NCI-H526 (cell line): ENCODE results near the gene RAI1.
A peak's percentile ranks its signal among the peaks of the same experiment; 100 is the strongest.

Experiments
- DNase-seq, 2 experiments: peaks; one replicate each; lab custom pipeline; 2025; lab: John Stamatoyannopoulos, UW

Gene RAI1

DNA sequence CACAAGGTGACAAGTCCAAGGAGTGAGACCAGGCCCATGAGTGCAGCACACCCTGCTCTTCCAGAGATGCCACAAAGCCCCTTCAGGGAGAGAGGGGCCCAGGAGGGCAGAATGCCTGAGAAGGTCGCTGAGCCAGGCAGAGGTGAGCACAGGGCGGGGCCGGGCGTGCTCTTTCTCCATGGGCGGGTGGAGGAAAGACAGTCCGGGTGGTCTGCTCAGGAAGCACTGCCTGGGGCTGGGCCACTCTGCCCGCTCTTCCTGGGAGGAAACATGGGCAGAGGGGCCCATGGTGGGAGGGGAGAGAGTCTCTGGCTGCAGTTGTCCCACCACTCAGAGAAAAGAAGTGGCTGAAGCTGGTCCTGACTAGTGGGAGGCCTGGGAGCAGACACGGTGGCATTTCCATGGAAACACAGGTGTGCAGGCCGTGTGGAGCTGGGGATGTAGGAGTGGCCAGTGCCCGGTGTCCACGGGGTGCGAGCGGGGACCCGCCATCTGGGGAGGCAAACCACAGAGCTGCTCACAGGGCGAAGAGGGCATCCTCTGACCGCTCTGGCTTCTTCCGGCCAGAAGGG, 165.9 kb downstream of the RAI1 start:
- DNase-seq, result no peak

DNA sequence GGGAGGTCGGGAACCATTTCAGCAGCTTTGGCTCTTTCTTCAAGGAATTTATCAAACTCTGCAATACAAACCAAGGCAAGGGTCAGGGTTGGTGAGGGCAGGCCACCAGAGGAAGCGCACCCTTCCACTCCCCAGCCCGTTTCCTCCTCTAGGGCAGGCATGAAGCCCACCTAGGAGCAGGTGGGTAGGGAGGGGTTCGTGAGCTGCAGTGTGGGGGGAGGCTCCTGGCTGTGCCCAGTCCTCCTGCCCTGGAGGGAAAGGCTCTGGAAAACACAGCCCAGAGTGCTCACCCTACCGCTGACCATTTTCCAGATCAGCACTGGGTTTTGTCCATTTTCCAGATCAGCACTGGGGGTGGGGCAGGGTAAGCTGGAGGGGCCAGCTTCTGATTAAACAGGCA, 166.5 kb downstream of the RAI1 start:
- no peak for DNase-seq

- DNase-seq, result no peak
Measured at GRCh38 chr17:17848311-17849082, 167.2 kb downstream of the RAI1 start.

GRCh38 chr17:17849147-17849820, 168.0 kb downstream of the RAI1 start:
- no peak for DNase-seq

DNA sequence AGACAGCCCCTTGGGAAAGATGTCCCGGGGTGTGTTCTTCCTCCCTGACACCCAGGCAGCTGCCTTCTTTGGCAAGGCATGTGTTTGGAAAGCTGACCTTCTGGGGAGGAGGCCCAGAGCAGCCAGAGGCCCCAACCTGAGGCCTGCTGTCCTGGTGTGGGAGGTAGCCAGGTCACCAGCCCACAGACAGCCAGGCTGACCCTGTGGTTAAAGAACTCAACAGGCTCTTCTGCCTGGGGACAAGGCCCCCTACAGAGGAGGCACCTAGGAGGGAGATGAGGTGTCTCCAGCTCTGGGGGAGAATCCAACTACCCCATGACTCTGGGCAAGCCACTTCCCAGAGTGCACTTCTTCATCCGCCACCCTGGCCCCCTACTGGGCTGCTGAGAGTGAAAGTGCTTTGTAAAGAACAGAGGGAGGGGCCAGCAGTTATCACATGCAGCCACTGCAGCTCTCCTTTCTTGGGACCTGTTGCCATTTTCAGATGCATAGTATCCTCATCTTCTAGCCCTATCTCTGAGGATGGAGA, 168.7 kb downstream of the RAI1 start:
- no peak for DNase-seq

DNA sequence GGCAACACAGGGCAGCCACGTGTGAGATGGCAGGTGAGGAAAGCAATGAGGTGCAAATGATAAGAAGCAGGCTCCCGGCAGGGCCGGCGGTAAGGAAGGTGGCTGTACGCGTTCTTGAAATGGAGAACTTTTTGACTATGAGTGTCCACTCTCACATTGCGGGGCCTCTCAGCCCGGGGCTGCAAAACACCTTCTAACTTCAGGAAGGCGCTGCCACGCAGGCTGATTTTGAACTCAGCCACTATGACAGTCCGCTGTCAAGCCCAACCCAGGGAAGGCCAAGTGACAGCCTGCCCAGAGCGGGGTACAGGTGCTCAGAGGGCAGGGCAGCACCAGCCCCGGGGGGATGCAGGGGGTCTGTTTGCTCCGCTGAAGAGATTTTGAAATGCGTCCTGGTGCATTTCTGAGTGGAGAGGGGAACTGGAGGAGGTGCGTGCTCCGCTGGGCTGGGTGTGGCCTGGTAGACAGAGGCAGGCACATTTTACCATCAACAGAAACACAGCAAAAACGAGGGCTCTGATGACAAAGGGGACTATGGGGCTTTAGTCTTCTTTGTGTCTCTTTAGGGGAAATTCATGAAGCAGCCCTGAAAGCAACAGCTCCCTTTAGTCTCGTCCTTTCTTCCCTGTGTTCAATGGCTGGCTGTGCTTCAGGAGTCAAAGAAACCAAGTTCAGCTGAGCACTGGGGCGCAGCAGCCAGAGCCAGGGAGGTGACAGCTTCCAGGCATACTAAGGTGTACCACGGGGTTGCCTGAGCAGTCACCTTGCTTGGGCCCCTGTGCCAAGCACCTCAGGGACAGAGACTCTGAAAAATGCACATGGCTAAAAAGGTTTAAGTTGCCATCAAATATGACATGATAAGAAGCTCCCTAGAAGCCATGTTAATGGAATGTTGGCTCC, 170.1 kb downstream of the RAI1 start:
- no peak for DNase-seq

GRCh38 chr17:17852930-17853329, 171.7 kb downstream of the RAI1 start:
- DNase-seq, result no peak

- DNase-seq, result no peak
Measured at GRCh38 chr17:17853811-17854447, 172.7 kb downstream of the RAI1 start.

DNA sequence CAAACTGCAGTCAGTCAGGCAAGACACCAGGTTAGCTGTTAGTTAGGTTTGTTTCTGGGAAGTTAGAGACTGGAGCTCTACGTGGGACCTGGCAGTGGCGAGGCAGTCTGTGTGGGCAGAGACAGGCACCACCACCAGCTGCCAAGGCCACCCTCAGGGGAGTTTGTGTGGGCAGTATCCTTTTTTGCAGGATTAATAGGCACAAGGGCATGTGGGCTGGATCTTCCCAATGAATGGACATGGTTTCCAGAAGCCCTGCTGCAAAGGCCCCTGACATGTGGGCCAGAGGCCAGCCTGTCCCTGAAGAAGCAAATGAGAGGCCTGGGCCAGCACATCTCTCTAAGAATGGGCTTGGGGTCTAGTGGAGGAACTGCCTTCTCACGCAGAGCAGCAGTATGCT, 174.7 kb downstream of the RAI1 start:
- no peak for DNase-seq

DNA sequence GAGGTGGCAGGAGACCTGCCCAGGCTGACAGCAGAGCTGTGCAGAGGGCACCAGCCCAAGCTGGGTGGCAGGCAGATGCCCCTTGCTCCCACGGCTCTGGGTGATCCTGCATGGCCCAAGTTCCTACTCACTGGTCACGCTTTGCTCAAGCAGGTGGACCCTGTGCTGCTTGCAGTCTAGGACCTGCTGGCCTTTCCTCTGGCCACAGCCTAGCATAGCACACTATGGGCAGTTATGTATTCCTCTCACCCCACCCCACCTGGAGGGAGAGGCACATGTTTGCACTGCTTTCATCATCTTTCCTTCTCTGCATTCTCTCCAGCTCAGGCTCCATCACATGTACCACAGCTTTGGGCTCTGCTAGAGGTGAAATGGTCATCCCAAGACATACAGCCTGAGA, 175.1 kb downstream of the RAI1 start:
- DNase-seq, result no peak

DNA sequence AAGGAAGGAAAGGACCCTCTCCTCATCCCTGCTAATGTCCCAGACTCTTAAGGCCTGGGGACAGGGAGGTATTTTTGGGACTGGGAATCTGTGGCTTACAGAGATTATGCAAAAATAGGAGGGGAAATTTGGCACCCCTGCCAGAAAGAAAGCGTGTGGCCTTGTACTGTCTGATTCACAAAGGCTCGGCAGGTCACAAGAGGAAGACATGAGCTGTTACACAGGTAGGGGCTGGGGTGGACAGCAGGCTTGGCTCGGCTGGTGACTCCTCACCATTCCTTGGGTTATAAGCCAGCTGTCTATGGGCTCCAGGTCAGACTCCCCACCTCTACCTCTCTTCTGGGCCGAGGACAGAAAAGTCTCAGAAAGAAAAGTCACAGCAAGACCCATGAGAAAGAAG, 176.2 kb downstream of the RAI1 start:
- no peak for DNase-seq

DNA sequence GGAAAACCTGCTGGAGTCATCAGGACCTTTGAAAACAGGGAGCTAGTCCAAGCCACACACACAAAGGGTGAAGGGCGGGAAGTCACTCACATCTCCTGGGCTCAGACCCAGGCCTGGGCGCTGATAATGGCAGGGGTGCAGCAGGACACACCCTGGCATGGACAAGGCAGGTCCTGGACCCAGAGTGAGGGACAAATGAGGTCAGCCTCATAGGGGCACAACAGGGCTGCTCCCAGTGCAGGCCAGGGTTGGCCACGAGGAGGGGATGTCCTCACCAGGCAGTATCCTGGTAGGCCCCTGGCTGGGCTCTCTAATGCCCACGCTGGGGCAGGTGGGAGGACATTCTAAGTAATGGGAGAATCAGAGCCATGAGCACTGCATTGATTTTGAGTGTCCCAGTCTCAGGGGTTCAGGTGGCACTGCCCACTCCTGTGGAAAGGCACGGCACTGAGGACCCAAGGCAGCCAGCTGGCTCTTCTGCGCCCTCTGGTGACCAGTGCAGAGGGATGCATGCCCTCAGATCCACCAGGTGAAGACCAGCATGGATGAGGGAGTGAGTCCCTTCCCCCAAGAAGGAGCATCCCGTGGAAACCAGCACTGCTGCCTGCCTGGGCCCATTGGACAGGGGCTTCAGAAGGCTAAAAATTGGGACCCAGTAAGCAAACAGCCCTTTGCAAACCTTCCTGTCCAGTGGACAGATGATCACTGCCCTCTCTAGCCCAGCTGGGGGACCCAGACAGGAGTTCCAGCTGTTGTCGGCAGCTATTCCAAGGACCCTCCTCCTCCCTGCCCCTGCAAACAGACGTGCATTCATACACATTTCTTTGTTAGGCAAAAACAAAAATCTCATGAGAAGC, 178.9 kb downstream of the RAI1 start:
- peak in 1 of 2 experiments; percentile 59 for DNase-seq

- DNase-seq, result no peak
Measured at GRCh38 chr17:17860766-17861107, 179.5 kb downstream of the RAI1 start.
